ENCODE results near the gene LRRC8C.
"Not testable (repeated sequence)": the region's sequence is repeated elsewhere in the genome, so short reads cannot be mapped to it uniquely, and the experiment has no call there.

Gene LRRC8C

GRCh38 chr1:89608319-89608983 lies 24.5 kb upstream of the LRRC8C start:
- no peak for DNase-seq

- DNase-seq = no peak
These were observed 23.8 kb upstream of the LRRC8C start for GRCh38 chr1:89608984-89609725.

GRCh38 chr1:89609781-89610456 lies 23.0 kb upstream of the LRRC8C start:
- no peak for DNase-seq

- no peak for DNase-seq
These were observed 22.4 kb upstream of the LRRC8C start for GRCh38 chr1:89610457-89611011.

- no peak for DNase-seq
These were observed 21.2 kb upstream of the LRRC8C start for GRCh38 chr1:89611721-89612120.

GRCh38 chr1:89613928-89614327 lies 19.0 kb upstream of the LRRC8C start:
- no peak for DNase-seq

- DNase-seq = no peak
These were observed 17.0 kb upstream of the LRRC8C start for GRCh38 chr1:89615676-89616598.

GRCh38 chr1:89616844-89617627 lies 15.9 kb upstream of the LRRC8C start:
- DNase-seq = no peak

GRCh38 chr1:89620664-89621063 lies 12.3 kb upstream of the LRRC8C start:
- no peak for DNase-seq

- DNase-seq = no peak
These were observed 10.0 kb upstream of the LRRC8C start for GRCh38 chr1:89622895-89623294.

- no peak for DNase-seq
These were observed 8.6 kb upstream of the LRRC8C start for GRCh38 chr1:89624314-89624713.

GRCh38 chr1:89624715-89625323 lies 8.1 kb upstream of the LRRC8C start:
- DNase-seq = no peak

- no peak for DNase-seq
These were observed 5.3 kb upstream of the LRRC8C start for GRCh38 chr1:89627596-89627962.

- no peak for DNase-seq
These were observed 3.8 kb upstream of the LRRC8C start for GRCh38 chr1:89629146-89629545.

GRCh38 chr1:89629600-89629999 lies 3.3 kb upstream of the LRRC8C start:
- DNase-seq = not testable (repeated sequence)

- no peak for DNase-seq
These were observed 2.9 kb upstream of the LRRC8C start for GRCh38 chr1:89630048-89630447.

GRCh38 chr1:89631816-89632656 lies 884 bp upstream of the LRRC8C start:
- no peak for DNase-seq

GRCh38 chr1:89633248-89633799 lies 404 bp downstream of the LRRC8C start:
- no peak for DNase-seq

- DNase-seq = no peak
These were observed 1.1 kb downstream of the LRRC8C start for GRCh38 chr1:89633800-89634625.
